ENCODE data around the gene GFAP.
A peak's percentile ranks its signal among the peaks of the same experiment; 100 is the strongest.

The GFAP gene

DNA sequence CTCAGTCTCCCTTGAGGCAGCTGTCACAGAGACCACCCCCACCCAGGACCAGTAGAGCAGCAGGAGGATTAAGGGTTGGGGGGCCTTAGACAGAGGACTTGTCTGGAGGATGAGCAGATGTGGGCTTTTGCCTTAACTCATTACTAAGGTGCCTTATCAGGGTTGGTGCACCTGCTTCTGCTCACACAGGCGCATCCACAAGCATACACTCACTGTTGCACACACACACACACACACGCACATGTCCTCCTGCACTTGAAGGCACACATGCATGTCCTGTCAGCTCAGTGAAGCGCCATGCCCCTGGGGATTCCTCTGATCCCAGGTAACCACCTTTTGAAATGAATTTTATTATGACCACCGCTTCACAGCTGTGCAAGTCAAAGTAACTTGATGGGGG is 1.2 kb downstream of the GFAP start:
- DNase-seq (ENCODE audit: low spot score), result no peak

DNA sequence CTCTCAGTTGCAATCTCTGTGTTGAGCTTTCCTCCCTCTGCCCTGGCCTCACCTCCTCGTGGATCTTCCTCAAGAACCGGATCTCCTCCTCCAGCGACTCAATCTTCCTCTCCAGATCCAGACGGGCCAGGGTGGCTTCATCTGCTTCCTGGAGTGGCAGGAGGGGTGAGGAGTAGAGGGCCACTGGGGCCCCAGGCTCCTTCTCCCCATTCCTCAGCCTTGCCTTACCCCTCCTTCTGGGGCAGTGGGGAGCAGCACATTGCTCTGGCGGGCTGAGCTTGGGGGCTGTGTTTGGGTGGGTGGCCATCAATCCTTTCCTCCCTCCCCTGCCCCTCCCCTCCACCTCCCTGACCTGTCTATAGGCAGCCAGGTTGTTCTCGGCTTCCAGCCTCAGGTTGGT is 1.6 kb downstream of the GFAP start:
- DNase-seq (ENCODE audit: low spot score), result no peak

DNA sequence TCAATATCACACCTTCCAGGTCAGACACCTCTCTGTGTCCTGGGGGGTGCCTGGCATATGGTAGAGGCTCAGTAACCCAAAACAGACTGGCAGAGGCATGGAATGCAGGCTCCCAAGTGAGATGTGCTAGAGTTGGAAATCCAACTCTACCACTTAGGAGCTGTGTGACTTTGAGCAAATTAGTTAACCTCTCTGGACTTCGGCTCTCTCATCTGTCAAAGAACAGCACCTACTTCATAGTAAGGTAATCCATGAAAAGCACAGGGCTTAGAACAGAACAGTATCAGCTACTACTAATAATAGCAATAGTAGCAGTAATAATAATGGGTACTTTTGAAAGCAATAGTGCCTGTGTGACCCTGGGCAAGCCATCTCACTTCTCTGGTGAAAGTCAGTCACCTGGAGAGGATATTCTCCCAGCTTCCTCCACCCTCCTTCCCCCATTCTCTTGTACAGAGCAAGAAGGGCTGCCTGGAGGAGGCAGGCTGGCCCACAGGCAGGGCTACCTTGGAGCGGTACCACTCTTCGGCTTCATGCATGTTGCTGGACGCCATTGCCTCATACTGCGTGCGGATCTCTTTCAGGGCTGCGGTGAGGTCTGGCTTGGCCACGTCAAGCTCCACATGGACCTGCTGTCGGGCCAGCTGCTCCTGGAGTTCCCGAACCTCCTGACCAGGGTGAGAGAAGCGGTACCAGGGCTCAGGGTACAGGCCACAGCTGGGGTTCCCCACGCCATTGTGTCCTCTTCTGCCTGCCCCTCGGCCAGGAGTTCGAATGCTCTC is 2.3 kb downstream of the GFAP start:
- no peak for DNase-seq (ENCODE audit: low spot score)

DNA sequence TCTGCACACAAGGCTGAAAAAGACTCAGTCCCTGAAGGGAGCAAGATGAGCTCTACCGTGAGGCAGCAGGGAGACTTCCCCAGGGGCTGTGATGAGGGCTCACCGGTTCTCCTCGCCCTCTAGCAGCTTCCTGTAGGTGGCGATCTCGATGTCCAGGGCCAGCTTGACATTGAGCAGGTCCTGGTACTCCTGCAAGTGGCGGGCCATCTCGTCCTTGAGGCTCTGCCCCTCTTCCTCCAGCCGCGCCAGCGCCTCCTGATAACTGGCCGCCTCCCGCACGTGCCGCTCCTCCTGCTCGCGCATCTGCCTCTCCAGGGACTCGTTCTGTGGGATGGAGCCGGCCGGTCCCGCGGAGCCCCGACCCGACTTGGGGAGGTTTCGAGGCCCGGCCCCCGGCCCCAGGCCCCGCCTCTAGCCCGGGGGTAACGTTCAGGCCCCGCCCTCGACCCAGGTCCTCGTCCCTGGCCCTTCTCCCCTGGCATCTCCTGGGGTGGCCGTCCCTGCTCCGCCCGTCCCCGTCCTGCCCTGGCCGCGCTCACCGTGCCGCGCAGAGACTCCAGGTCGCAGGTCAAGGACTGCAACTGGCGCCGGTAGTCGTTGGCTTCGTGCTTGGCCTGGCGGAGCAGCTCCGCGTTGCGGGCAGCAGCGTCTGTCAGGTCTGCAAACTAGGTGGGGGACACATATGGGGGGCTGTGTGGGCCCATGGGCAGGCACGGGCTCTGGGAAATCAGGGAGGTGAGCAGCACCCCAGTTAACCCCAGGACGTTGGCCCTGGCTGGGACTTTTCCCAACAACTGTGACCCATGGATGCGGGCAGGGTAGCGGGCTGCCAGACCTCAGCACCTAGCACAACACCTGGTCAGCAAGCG is 3.9 kb downstream of the GFAP start:
- DNase-seq (ENCODE audit: low spot score), result peak; percentile 39

GRCh38 chr17:44910231-44911106 is 4.8 kb downstream of the GFAP start:
- DNase-seq (ENCODE audit: low spot score), result no peak

GRCh38 chr17:44909681-44910144 is 5.6 kb downstream of the GFAP start:
- DNase-seq (ENCODE audit: low spot score), result no peak

GRCh38 chr17:44908761-44909326 is 6.5 kb downstream of the GFAP start:
- no peak for DNase-seq (ENCODE audit: low spot score)

DNA sequence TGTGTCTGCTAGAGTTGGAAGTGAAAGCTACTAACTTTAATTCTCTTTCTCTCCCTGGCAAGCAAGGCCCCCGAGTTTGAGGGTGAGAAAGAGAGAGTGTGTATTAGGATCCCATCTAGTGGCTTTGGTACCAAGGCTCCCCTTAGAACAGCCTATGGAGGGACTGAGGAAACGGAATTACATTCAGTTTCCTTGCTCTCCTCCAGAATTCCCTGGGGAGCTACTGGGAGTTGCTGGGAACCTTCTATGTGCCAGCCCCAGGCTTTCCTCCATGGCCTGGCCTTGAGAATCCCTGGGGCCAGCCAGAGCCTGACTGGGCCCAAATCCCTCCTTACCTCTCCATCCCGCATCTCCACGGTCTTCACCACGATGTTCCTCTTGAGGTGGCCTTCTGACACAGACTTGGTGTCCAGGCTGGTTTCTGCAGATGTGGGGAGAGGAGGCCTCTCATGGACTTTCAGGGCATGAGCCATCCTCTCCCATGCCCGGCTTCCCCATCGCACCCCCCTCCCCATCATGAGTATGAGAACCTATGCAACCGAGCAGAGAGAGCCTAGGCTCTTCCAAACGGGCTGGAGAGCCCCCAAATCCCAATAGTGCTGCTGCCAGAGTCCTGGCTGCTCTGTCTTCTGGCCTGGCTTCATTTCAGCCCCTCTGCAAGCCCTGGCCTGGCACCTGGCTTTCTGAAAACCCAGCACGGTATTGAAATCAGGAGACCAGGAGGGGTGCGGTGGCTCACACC is 7.4 kb downstream of the GFAP start:
- no peak for DNase-seq (ENCODE audit: low spot score)

- DNase-seq (ENCODE audit: low spot score), result no peak
Observed at GRCh38 chr17:44906763-44907728, 8.3 kb downstream of the GFAP start.

GRCh38 chr17:44906010-44906646 is 9.2 kb downstream of the GFAP start:
- no peak for DNase-seq (ENCODE audit: low spot score)

DNA sequence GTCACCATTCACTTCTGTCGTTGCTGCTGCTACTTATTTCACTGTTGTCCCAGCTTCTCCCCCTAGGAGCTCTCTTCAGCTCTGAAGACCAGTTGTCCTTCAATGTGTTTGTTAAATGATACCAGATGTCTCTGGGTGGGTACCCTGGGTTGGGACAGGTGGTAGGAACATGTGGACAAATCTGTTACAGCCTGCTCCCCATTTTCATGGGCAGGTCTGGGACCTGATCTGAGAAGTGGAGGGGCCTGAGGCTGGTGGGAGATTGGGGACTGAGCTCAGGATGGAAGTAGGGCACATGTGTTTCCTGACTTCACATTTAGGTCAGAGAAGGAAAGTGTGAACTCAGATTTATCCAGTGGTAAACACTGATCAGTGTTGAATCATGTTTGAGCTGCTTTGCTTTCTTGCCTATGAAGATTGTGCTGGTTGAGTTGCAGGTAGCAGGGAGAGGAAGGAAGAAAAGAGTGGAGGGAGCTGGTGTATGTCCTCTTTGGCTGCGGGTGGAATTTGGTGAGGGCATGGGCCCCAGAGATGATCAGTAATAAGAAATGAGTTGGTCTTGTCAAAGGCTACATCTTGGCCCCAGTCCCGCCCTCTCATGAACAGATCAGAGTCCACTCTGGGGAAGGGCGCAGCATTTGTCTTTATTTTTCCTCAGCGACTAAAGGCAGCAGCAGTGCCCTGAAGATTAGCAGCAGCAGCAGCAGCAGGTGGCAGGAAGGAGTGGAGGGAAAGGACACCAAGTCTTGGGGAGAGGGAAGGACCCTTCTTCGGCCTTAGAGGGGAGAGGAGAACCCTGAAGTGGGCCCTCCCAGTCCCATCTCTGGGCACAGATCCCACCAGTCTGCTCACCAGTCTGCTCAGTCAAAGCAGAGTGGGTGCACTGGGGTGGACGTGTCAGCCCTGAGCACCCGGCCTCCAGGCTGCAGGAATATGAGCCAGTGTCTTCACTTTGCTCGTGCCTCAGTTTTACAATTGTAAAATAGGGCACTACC is 10.0 kb downstream of the GFAP start:
- DNase-seq (ENCODE audit: low spot score), result no peak

- no peak for DNase-seq (ENCODE audit: low spot score)
Observed at GRCh38 chr17:44904001-44904984, 11.0 kb downstream of the GFAP start.

- no peak for DNase-seq (ENCODE audit: low spot score)
Observed at GRCh38 chr17:44903012-44903685, 12.2 kb downstream of the GFAP start.

DNA sequence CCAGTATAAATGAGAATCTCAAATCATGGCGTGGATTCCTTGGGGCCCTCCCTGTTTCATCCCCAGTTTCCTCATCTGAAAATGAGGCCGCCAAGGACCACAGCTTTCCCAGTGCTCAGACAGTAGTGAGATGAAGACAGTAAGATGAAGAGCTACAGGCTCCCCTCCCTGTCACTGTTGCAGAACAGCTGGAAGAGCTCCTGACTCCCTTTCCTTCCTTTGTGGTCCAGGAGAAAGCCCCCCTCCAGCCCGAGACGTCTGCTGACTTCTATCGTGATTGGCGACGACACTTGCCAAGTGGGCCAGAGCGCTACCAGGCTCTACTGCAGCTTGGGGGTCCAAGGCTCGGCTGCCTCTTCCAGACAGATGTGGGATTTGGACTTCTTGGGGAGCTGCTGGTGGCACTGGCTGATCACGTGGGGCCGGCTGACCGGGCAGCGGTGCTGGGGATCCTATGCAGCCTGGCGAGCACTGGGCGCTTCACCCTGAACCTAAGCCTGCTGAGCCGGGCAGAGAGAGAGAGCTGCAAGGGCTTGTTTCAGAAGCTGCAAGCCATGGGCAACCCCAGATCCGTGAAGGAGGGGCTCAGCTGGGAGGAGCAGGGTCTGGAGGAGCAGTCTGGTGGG is 13.1 kb downstream of the GFAP start:
- no peak for DNase-seq (ENCODE audit: low spot score)

DNA sequence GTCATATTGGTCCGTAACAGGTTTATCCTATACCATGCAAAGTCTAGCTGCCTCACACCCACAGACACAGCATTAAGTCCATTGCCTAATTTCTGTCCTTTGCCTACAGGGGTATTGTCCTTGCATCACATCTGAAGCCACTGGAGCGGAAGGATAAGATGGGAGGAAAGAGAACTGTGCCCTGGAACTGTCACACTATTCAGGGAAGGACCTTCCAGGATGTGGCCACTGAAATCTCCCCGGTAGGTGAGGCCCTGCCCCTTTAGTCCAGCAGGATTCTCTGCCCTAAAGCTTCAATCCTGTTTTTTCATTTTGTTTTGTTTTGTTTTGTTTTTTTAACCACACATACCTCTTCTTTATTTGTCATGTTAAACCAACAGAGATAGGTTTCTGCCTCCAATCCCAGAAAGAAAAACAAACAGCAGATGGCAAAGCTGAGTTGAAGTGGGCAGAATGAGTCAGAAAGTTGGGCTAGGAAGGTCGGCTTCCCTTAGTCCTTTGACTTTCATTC is 13.8 kb downstream of the GFAP start:
- no peak for DNase-seq (ENCODE audit: low spot score)

- DNase-seq (ENCODE audit: low spot score), result no peak
Observed at GRCh38 chr17:44900894-44901293, 14.4 kb downstream of the GFAP start.
